Fibroblast of lung (primary cell): Measurements from ENCODE around the gene LRCH3.
"Not testable (repeated sequence)": the region's sequence is repeated elsewhere in the genome, so short reads cannot be mapped to it uniquely, and the experiment has no call there.

Source experiments
- CTCF ChIP-seq, 2 donors: IDR thresholded peaks in 1 of 2; conservative IDR thresholded peaks in 1 of 2; 1 replicate in 1 of 2; 2 replicates in 1 of 2; pipeline ENCODE4 v1.5.1; 2011 to 2012; ENCODE audit warnings: low read length in 2 of 2, control low read depth in 1 of 2, inconsistent platforms in 1 of 2, low read depth in 1 of 2, mild to moderate bottlenecking in 1 of 2
- EZH2 ChIP-seq: IDR thresholded peaks from 2 replicates; pipeline ENCODE4 v1.5.1; 2012; ENCODE audit warnings: low read length, control low read depth, mild to moderate bottlenecking; ENCODE audit errors: missing control alignments

GRCh38 chr3:197884330-197884729, 93.3 kb downstream of the LRCH3 start:
- not testable (repeated sequence) for TF ChIP-seq EZH2; CTCF (conservative IDR thresholded peaks at IDR 0.05 in 1 of 2, IDR thresholded peaks at IDR 0.05 in 1 of 2; ENCODE audit: low read depth in 1 of 2, low read length in 2 of 2)
